Activated CD4-positive, CD25-positive, alpha-beta regulatory T cell treated with anti-CD3 and anti-CD28 coated beads, Interleukin-2, amount 50 U/mL, for 72 hours (primary cell): ENCODE results near the gene SOBP.

Experiments used
- DNase-seq: peaks from one replicate; pipeline ENCODE4 v3.0.0; 2021

SOBP gene

GRCh38 chr6:107555449-107555848 lies 65.5 kb downstream of the SOBP start:
- DNase-seq = no peak

GRCh38 chr6:107556082-107556481 lies 66.2 kb downstream of the SOBP start:
- DNase-seq = no peak

- DNase-seq = no peak
Observed at GRCh38 chr6:107557698-107558097, 67.8 kb downstream of the SOBP start.

- no peak for DNase-seq
Observed at GRCh38 chr6:107560657-107561056, 70.7 kb downstream of the SOBP start.

GRCh38 chr6:107561306-107561705 lies 71.4 kb downstream of the SOBP start:
- no peak for DNase-seq

GRCh38 chr6:107563694-107564588 lies 74.0 kb downstream of the SOBP start:
- DNase-seq = no peak

- DNase-seq = no peak
Observed at GRCh38 chr6:107564589-107564951, 74.7 kb downstream of the SOBP start.

GRCh38 chr6:107565165-107565723 lies 75.3 kb downstream of the SOBP start:
- no peak for DNase-seq

GRCh38 chr6:107567643-107568042 lies 77.7 kb downstream of the SOBP start:
- no peak for DNase-seq

GRCh38 chr6:107569473-107569872 lies 79.6 kb downstream of the SOBP start:
- DNase-seq = no peak

GRCh38 chr6:107571354-107571753 lies 81.4 kb downstream of the SOBP start:
- DNase-seq = no peak

- no peak for DNase-seq
Observed at GRCh38 chr6:107572886-107573285, 83.0 kb downstream of the SOBP start.

GRCh38 chr6:107574856-107575255 lies 84.9 kb downstream of the SOBP start:
- DNase-seq = no peak

GRCh38 chr6:107576852-107577251 lies 86.9 kb downstream of the SOBP start:
- no peak for DNase-seq

GRCh38 chr6:107578642-107579341 lies 88.9 kb downstream of the SOBP start:
- no peak for DNase-seq

GRCh38 chr6:107579456-107580056 lies 89.6 kb downstream of the SOBP start:
- no peak for DNase-seq

- no peak for DNase-seq
Observed at GRCh38 chr6:107582086-107582485, 92.2 kb downstream of the SOBP start.

GRCh38 chr6:107584726-107585125 lies 94.8 kb downstream of the SOBP start:
- DNase-seq = no peak

- DNase-seq = no peak
Observed at GRCh38 chr6:107585815-107586435, 96.0 kb downstream of the SOBP start.

GRCh38 chr6:107587451-107587850 lies 97.5 kb downstream of the SOBP start:
- DNase-seq = no peak

GRCh38 chr6:107589199-107589598 lies 99.3 kb downstream of the SOBP start:
- DNase-seq = no peak

GRCh38 chr6:107589934-107590333 lies 100.0 kb downstream of the SOBP start:
- no peak for DNase-seq

GRCh38 chr6:107590378-107590777 lies 100.5 kb downstream of the SOBP start:
- DNase-seq = no peak
